ENCODE data around the gene LGALS7.
"Not testable (repeated sequence)": the region's sequence is repeated elsewhere in the genome, so short reads cannot be mapped to it uniquely, and the experiment has no call there.

LGALS7 gene

DNA sequence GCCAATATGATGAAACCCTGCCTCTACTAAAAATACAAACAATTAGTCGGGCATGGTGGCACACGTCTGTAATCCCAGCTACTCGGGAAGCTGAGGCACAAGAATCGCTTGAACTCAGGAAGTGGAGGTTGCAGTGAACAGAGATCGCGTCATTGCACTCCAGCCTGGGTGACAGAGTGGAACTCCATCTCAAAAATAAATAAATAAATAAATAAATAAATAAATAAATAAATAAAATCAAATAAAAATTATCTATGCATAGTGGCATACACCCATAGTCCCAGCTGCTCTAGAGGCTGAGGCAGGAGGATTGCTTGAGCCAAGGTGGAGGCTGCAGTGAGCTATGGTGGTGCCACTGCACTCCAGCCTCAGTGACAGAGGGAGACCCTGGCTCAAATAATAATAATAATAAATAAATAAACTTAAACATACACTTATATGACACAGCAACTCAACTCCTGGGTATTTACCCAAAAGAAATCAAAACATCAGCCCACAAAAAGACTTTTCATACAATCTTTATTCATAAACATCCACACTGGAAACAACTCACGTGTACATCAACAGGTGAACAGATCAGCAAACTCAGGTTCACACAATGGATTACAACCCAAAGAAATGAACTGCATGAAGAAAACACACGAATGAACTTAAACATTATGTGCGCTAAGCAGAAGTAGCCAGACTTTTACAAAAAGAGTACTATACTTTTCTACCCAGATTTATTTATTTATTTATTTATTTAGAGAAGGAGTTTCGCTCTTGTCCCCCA lies 6.9 kb downstream of the LGALS7 start:
- DNase-seq (ENCODE audit: extremely low spot score) = no peak
- ChIA-PET POLR2A (interaction anchor here (0.5 kb wide), 1 partner anchor 1339 kb away, joined by 3 read pairs; no protein-coding TSS in a partner anchor), CTCF (no interaction called here)
- TF ChIP-seq CTCF (IDR thresholded peaks at IDR 0.05; ENCODE audit: control extremely low read depth, extremely low read depth, low read depth, missing control alignments) = no peak

GRCh38 chr19:38765214-38765613 lies 8.1 kb downstream of the LGALS7 start:
- POLR2A ChIA-PET = no interaction called here
- CTCF ChIA-PET = no interaction called here
- DNase-seq (ENCODE audit: extremely low spot score) = no peak
- no peak for TF ChIP-seq CTCF (IDR thresholded peaks at IDR 0.05; ENCODE audit: control extremely low read depth, extremely low read depth, low read depth, missing control alignments)

DNA sequence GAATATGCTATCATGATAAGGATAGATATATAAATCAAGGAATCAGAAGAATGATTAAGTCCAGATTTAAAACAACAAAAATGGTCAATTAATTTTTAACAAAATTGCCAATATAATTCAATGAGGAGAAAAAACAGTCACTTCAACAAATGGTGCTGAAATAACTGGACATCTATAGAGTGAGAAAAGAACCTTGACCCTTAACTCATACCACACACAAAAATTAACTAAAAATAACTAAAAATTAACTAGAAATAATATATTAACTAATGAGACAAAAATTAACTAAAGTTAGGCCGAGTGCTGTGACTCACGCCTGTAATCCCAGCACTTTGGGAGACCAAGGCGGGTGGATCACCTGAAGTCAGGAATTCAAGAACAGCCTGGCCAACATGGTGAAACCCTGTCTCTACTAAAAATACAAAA lies 9.5 kb downstream of the LGALS7 start:
- ChIA-PET CTCF (no interaction called here), POLR2A (no interaction called here)
- no peak for DNase-seq (ENCODE audit: extremely low spot score)
- TF ChIP-seq CTCF (IDR thresholded peaks at IDR 0.05; ENCODE audit: control extremely low read depth, extremely low read depth, low read depth, missing control alignments) = no peak

DNA sequence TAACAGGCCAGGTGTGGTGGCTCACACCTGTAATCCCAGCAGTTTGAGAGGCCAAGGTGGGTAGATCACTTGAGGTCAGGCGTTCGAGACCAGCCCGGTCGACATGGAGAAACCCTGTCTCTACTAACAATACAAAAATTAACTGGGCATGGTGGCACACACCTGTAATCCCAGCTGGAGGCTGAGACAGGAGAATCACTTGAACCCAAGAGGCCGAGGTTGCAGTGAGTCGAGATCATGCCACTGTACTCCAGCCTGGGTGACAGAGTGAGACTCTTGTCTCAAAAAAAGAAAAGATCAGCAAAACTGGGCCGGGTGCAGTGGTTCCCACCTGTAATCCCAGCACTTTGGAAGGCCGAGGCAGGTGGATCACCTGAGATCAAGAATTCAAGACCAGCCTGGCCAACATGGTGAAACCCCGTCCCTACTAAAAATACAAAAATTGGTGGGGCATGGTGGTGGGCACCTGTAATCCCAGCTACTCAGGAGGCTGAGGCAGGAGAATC lies 11.4 kb downstream of the LGALS7 start:
- CTCF ChIA-PET = interaction anchor here (1.3 to 1.5 kb wide), 2 partner anchors 8 to 107 kb away, joined by 3 to 17 read pairs; no protein-coding TSS in a partner anchor
- POLR2A ChIA-PET; DNase-seq (ENCODE audit: extremely low spot score): not testable (repeated sequence)

- DNase-seq (ENCODE audit: extremely low spot score); POLR2A ChIA-PET: not testable (repeated sequence)
- CTCF ChIA-PET = interaction anchor here (1.2 to 1.5 kb wide), 3 partner anchors 9 to 108 kb away, joined by 3 to 17 read pairs (median 3); no protein-coding TSS in a partner anchor
These were observed 12.4 kb downstream of the LGALS7 start for GRCh38 chr19:38760805-38761517.

- CTCF ChIA-PET = no interaction called here
- POLR2A ChIA-PET = no interaction called here
- no peak for TF ChIP-seq CTCF (IDR thresholded peaks at IDR 0.05; ENCODE audit: control extremely low read depth, extremely low read depth, low read depth, missing control alignments)
- no peak for DNase-seq (ENCODE audit: extremely low spot score)
These were observed 13.7 kb downstream of the LGALS7 start for GRCh38 chr19:38759590-38760003.

- POLR2A ChIA-PET; DNase-seq (ENCODE audit: extremely low spot score): not testable (repeated sequence)
- CTCF ChIA-PET = interaction anchor here (2.1 kb wide), 1 partner anchor 15 kb away, joined by 4 read pairs; no protein-coding TSS in a partner anchor
These were observed 19.1 kb downstream of the LGALS7 start for GRCh38 chr19:38754196-38754595.

DNA sequence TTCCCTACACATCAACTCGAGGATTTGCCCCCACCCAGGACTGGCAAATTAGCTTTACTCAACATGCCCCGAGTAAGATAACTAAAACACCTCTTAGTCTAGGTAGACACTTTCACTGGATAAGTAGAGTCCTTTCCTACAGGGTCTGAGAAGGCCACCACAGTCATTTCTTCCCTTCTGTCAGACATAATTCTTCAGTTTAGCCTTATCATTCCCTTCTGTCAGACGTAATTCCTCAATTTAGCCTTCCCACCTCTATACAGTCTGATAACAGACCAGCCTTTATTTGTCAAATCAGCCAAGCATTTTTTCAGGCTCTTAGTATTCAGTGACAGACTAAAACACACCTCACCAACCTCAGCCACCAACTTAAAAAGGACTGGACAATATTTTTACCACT lies 19.5 kb downstream of the LGALS7 start:
- CTCF ChIA-PET = interaction anchor here (2.1 kb wide), 1 partner anchor 16 kb away, joined by 4 read pairs; no protein-coding TSS in a partner anchor
- DNase-seq (ENCODE audit: extremely low spot score); POLR2A ChIA-PET: not testable (repeated sequence)
